NCI-H526 treated with DMSO at 0.1 percent for 48 hours (cell line): ENCODE measurements around the gene FOXF2.

Experiments used
- DNase-seq: peaks from one replicate; lab custom pipeline; 2025; lab: John Stamatoyannopoulos, UW

Gene FOXF2

DNA sequence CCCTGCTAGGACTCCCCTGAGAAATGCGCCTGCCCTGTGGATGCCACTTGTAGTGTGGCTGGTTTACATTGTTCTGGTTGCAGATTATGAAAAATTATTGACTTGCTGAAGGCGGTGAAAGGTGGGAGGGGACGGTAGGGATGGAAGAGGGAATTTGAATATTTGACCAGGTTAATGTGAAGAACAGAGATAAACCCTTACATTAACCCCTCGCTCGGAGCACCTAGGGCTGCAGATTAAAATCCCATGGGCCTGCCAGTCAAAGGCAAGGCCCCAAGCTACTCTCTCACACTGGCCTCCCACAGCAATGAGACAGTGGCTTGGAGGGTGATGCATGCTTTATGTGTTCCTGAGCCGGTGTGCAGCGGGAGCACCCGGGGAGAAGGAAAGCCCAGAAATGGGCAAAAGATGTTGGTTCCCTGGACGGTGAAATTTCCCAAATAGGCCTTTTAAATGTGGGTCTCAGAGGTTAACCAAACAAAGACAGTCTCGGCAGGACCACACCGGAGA is 2.5 kb downstream of the FOXF2 start:
- no peak for DNase-seq

- no peak for DNase-seq
Observed at GRCh38 chr6:1392813-1393640, 3.7 kb downstream of the FOXF2 start.

GRCh38 chr6:1393641-1394283 is 4.4 kb downstream of the FOXF2 start:
- no peak for DNase-seq

GRCh38 chr6:1394514-1395463 is 5.4 kb downstream of the FOXF2 start:
- DNase-seq = no peak

DNA sequence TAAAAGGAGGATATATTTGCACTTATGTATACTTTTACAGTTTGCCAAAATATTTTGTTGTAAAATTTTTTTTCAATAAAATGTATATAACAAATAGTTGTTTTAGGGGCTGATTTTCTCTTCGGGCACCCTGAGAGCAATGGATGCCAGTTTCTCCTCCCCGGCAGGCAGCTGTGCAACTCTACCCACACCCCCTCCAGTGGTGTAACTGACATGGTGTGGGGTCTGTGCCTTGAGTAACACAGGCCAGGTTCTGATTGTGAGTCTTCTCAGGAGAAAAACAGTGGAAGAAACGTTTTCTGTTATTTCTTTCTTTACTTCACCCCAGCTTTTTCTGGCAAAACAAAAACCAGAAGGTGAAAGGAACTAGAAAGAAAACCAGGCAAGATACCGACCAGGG is 6.1 kb downstream of the FOXF2 start:
- DNase-seq = no peak

DNA sequence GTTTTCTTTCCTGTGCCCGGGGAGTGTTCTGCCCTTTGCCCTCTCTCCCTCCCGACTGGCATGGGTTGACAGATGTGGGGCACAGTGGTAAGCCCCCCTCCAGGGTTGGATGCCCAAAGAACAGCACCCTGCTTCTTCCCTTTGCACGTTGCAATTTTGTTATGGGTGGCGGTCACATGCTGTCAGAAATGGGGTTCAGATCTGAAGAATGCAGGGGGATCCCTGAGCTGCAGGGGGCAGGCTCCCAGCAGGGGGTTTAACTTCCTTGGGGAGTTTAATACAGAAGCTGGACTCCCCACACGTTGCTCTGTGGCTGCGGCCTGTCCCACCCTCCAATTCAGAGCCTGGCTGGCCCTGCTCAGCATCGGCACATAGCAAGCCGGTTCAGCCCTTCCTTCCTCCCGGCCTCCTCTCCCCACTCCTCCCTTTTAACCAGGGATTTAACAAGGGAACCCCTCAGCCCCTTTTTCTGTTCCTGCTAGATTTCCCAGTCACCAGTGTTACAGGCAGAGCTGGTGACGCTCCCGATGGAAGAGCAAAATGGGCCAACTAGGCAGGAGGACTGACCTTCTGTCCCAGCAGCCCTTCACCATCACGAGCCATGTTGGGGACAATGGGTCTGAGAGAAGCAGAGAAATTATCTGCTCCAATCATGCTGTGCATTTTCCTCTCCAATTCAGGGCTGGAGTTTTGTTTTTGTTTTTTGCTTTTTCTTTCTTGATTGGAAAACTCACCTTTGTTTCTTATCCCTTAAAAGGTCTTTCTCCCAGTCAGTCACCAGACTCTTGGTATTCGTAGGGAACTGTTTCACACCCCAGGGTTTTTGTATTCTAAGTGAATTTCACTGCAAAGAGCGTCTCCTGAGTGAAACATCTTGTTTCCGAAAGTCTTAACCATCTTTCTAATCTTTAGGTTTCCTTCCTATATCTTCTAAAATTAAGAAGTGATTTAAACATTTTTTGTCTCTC is 6.8 kb downstream of the FOXF2 start:
- no peak for DNase-seq

DNA sequence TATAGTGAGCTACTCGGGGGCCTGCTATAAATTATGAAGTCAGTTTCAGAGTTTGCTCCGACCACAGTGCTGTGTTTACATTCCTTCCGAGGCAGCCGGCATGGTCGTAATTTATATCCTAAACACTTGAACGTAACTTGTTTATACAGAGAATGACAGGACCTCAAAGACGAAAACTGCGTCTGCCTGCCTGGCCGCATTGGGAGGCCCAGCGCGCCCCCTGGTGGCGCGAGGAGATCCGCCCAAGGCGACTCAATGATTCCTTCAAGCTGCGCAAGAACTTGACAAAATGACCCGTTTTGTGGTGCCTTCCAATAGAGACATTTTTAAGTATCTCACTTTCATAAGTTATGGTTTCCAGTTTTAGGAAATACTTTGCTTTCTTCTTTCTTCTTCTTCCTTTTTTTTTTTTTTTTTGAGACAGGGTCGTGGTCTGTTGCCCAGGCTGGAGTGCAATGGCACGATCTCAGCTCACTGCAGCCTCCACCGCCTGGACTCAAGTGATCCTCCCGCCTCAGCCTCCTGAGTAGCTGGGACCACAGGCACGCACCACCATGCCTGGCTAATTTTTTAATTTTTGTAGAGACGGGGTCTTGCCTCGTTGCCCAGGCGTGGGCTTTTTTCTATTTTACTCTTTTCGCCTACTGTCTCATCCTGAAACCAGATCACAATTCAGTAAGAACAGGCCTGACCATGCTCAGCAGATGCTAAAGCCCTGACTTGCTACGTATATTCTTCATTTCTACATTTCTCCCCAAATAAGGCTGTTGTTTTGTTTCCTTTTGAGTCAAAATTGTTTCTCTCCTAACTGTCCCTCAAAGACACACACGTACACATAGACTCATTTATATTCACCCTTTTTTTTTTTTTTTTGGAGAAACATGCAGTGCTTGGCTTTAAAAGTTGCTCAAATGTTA is 7.8 kb downstream of the FOXF2 start:
- DNase-seq = peak; percentile 26

GRCh38 chr6:1399085-1399780 is 9.9 kb downstream of the FOXF2 start:
- DNase-seq = no peak

- no peak for DNase-seq
Observed at GRCh38 chr6:1400126-1400850, 10.9 kb downstream of the FOXF2 start.

DNA sequence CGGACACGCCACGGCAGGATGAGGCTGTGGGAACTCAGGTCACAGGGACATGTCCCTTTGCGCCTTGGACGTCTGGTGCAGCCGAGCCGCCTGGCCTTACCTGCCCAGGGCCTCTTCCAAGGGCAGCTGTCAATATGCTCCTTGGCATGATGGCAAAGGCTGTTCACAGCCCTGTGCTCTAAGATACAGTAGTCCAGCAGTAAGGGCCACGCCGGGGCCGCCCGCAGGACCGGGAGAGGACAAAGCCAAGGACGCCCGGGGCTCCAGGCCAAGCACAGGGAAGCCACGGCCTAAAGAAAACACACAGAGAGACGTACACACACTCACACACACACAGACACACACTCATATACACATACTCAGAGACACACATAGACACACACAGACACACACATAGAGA is 13.0 kb downstream of the FOXF2 start:
- DNase-seq = no peak

- DNase-seq = no peak
Observed at GRCh38 chr6:1402868-1403267, 13.5 kb downstream of the FOXF2 start.

GRCh38 chr6:1403851-1404712 is 14.7 kb downstream of the FOXF2 start:
- no peak for DNase-seq

DNA sequence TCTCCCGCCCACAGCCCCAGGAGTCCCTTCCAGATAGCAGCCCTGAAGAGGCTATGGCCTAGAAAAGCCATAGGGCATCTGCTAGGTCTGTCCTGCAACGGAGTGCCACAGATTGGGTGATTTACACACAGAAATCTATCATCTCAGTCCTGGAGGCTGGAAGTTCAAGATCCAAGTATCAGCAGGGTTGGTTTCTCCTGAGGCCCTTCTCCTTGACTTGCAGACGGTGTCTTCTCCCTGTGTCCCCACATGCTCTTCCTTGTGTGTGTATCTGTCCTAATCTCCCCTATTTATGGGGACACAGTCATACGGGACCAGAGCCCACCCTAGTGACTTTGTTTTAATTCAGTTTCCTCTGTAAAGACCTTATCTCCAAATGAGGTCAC is 15.3 kb downstream of the FOXF2 start:
- DNase-seq = no peak

DNA sequence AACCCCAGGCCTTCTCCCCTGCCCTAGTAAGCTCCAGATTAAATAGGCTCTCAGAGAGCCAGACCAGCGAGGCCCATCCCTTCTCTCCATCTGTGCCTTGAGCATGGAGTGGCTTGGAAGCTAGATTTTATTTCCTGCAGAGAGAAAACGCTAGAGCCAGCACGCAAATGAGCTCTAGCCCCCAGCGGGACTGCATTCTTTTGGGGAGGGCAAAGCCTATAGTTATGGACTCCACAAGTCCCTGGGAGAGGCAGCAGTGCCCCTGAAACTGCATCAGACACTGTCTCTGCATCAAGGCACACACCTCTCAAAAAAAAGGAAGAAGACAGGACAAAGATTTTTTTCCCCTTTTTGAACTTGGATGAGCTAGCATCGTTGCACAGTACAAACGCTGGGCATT is 15.8 kb downstream of the FOXF2 start:
- no peak for DNase-seq

- no peak for DNase-seq
Observed at GRCh38 chr6:1406306-1407072, 17.1 kb downstream of the FOXF2 start.

DNA sequence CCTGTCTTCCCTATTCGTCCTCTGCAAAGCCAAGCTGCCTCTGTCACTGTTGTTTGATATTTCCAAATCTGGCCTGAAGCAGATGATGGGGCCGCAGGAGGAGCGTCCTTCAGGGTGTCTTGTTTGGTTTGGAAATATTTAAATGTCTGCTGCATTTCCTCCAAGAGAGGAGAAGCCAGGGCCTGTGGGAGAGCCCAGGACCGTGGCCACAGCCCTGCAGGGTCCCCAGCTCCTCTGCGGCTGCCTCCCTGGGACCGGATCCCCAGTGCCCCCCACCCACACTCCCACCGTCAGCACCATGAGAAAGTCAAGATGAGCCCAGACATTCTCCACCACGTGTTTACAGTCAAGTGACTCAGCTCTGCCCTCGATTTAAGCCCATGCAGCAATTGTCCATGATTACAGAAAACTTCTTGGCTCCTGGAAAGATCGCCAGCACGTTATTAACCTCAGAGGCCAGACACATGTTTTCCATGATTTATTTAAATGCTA is 18.2 kb downstream of the FOXF2 start:
- no peak for DNase-seq
